Eye (tissue), 1 donor: Measurements from ENCODE around the gene POLD2.
A peak's percentile ranks its signal among the peaks of the same experiment; 100 is the strongest.

Experiments used
- DNase-seq: peaks from one replicate; pipeline ENCODE4 v3.0.0-alpha.2; 2015

POLD2 gene

DNA sequence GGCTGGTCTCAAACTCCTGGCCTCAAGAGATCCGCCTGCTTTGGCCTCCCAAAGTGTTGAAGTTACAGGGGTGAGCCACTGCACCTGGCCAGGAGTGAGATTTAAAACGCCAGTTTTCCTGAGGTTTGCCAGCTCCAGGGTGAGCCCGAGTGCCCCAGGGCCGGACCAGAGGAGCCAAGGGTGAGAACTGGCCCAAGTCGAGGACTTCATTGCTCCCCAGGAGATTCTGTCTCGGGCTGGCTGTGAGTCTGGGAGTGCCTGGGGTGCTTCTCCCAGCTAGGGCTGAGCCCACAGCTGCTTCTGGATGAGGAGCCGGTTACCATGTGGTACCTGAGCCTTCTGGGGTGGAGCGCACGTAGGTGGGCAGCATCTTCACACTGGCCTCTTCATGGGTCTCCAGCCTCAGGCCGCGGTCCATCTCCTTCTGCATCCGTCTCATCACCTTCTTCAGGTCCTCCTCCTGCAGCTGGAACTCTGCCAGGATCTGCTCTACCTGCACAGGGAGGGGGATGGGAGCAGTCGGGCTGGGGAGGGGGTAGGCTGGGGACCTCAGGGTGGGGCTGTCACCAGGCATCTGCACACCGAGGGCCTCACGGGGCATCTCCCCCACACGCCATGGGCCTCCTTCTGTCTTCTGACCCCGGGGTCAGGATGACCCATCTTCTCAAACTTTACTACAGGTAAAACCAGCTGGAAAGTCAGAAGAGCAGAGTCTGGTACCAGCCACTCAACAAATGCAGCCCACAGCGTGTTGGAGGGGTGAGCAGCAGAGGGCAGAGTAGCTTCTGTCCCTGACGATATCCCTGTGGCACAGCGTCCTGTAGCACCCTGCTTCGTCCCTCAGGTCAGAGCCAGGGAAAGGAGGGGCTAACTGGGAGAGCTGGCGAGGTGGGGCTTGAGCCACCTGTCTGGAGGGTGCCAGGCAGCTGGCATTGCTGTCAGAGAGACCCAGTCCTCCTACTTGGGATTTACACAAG lies 29.9 kb upstream of the POLD2 start:
- DNase-seq, result no peak

- DNase-seq, result no peak
Measured at GRCh38 chr7:44151956-44152355, 28.6 kb upstream of the POLD2 start.

GRCh38 chr7:44150966-44151941 lies 27.9 kb upstream of the POLD2 start:
- DNase-seq, result no peak

GRCh38 chr7:44150466-44150832 lies 27.1 kb upstream of the POLD2 start:
- no peak for DNase-seq

- DNase-seq, result no peak
Measured at GRCh38 chr7:44149571-44150465, 26.5 kb upstream of the POLD2 start.

GRCh38 chr7:44148961-44149536 lies 25.7 kb upstream of the POLD2 start:
- no peak for DNase-seq

DNA sequence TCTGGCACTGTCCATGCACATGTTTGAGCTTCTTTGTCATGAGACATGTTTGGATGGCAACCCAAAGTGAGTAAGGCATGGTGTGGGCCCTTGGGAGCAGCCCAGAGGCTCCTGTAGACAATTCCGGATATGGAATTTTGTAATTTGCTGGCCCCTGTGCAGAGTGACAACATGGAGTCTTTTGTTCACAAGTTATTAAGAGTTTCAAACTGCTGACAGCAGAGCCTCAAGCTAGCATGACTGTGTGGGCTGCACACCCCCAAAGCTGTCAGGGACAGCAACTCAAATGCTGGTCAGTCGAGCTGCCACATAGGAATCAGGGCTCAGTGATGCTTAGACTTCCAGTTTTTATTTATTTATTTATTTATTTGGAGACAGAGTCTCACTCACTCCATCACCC lies 24.8 kb upstream of the POLD2 start:
- peak; percentile 45 for DNase-seq

DNA sequence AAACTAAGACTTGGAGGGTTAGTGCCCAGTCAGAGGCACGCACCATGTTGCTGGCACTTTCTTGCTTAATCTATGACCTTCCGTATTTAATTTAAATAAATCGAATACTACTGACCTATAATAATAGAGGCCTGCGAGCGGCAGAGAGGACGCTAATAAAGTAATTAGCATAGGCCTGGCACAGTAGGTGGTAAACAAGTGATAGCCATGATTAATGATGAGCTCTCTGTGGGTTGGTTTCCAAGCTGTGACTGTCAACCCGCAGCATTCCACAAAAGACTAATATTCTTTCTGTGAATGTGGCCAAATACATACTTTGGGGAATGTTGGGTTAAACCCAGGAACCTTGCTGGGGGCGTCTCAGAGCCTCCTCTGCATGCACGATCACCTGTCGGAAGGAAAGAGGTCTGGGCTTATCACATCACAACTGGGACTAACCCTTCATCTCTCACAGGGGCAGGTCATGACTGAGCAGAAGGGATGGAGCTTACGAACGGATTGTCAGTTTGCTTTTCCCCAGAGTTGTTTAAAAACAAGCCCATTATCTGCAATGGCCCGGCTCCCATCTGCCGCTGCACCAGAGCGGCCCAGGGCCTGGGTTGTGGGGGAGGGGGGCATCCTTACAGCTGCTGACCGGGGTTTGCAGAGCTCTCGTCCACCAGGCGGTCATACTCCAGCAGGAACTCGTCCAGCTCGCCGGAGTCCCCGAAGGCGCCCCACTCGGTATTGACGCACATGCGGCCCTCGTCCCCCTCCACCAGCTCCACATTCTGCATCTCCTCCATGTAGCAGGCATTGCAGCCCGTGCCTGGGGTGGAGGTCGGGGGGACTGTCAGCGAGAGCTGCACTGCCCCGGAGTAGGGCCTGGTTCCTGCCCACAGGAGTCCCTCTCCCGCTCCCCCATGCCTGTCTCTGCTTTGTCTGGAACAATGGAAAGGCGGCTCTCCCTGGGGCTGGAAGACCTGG lies 24.0 kb upstream of the POLD2 start:
- DNase-seq, result peak; percentile 89

DNA sequence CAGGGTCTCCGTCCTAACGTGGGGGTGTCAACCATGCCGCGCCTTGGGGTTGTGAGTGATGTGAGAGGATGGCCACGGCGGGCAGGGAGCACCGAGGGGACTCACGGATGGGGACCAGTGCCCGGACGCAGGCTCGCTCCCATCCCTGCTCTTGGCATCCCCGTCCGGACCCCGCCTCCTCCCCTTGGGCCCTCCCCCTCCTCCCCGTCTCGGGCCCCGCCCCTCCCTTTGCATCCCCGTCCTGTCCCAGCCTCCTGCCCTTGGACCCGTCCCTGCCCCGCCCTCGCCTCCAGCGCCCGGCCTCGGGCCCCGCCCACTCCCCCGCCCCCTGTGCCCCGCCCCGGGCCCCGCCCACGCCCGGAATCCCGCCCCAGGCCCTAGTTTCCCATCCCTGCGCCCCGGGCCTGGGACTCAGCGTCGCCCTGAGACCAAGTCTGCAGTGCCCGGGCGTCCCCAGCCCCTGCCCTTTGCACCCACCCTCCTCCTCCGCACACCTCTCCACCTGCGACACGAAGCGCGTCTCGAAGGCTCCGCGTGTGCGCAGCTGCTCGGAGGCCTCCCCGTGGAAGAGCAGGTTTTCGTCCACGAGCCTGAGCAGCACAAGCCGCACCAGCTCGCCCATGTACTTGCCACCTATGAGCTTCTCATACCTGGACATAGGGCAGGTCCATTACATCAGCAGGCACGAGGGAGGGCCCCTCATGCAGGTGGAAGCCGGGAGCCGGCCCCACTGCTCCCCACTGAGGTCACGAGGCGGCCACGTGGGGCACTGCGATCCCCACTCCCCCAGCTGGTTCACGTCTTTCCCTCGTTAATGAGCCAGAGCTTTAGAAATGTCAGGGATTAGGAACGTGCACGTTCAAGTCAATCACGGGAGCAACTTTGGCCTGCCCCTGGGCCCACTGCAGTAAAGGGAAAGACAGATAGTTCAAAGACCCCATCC lies 22.9 kb upstream of the POLD2 start:
- peak; percentile 92 for DNase-seq

- DNase-seq, result peak; percentile 74
Measured at GRCh38 chr7:44145479-44145968, 22.2 kb upstream of the POLD2 start.

DNA sequence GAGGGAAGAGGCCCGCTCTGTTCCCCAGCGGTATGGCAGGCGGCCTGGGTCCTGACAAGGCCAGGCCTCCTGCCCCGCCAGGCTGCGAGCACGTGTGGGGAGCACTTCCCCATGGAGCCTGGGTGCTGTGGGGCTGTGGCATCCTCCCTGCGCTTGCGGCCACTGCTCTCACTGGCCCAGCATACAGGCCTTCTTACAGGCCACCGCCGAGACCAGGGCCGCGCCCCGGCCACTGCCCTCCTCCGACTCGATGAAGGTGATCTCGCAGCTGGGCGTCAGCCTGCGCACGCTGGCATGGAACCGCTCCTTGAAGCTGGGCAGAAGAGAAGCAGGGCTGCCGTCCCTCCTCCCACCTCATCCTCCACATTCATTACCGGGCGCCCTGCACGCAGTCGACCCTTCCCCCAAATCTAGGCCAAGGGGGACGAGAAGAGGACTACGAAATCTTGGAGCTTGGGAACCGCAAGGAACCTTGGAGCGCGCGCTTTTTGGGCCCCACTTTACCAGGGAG lies 21.7 kb upstream of the POLD2 start:
- DNase-seq, result no peak

- no peak for DNase-seq
Measured at GRCh38 chr7:44144426-44144967, 21.1 kb upstream of the POLD2 start.

DNA sequence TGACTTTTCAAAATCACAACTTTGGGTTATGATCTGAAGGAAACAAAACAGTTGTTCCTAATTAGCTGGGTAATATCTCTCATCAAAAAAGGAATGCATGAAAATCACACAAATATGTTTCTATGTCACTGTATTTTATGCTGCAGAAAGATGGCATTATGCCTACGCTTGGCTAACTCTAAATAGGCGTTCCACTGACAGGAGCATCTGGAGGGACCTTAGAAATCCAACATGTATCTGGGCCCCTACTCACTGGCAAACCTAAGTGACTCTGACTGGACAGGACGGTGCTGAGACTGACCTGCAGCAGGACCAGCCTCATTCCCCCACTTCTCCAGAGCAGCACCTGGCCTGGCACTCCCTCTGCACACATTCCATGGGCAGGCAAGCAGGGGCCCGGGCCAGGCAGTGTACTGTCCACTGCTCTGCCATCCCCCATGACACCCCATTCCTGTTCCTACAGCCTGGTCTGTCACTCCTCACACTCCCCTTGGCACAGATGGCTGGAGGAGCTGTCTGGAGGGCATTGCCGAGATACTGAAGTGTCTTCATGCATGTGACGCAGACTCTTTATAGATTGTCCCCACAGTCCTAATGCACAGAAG lies 20.4 kb upstream of the POLD2 start:
- no peak for DNase-seq

DNA sequence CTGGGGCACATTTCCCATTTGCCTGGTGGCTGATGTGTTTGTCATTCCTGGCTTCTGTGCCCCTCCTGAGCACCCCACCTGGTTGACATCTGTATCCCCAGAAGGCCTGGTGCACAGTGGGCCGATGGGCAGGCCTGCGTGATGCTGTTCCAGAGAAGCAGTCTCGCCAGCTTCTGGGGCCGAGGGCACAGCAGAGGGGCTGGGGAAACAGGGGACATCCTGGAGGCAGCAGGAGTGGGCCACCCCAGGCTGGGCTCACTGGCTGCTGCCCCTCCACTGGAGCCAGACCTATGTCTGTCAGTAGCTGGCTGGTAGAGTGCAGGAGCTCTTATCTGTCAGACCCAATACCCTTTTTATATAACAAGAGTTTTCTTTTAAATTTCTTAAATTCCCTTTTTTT lies 18.7 kb upstream of the POLD2 start:
- no peak for DNase-seq

- DNase-seq, result no peak
Measured at GRCh38 chr7:44141221-44141850, 18.0 kb upstream of the POLD2 start, which contains the start of gene MYL7. Gene MYL7 (minus strand): TSS chr7:44141332. CDS start chr7:44141305, 27 bp downstream.

- no peak for DNase-seq
Measured at GRCh38 chr7:44140341-44140740, 17.0 kb upstream of the POLD2 start.

DNA sequence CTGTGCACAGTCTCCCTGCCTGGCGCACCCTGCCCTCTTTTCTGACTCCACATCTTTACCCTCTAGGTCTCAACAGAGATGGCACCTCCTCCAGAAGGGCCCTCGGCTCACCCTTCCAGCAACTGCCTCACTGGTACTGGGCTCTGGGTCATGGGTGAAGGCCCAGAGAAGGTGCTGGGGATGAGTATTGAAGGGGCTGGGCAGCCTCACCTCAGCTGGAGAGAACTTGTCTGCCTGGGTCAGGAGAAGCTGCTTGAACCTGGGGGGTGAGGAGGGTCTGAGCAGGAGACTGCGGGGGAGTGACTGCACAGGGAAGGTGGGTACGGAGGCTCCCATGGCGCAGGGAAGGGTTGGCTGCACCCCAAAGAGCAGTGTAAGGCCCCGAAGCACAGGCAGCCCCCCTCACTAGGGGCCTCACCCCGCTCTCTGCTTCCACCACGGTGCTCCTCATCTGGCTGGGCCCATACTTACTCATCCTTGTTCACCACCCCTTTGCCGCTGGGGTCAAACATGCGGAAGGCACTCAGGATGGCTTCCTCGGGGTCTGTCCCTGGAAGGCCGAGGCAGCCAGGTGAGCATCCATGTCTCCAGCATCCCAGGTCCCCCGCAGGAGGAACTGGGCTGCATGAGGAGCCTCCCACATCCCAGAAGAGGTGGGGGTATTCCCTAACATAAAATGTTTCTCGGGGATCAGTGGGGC lies 16.1 kb upstream of the POLD2 start:
- DNase-seq, result no peak
